ENCODE data around the gene ROCK2.

ROCK2 gene

DNA sequence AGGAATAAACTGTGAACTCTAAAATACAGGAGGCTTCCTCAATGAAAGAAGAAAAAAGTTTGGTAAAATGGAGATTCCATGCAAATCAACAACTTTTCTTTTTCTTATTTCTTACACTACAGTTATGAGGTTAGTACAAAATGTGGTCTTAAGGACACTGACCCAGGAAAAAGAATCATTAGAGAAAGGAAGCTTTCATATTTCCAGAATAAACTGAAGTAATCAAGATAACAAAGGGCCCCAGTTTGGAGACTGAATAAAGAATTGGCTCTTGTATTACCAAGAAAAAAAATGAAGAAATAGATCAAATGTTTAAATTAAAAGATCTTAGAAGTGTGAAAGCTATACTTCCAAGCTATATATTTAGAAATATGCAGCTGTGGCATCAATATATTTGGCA is 116.8 kb downstream of the ROCK2 start:
- no peak for FAIRE-seq

DNA sequence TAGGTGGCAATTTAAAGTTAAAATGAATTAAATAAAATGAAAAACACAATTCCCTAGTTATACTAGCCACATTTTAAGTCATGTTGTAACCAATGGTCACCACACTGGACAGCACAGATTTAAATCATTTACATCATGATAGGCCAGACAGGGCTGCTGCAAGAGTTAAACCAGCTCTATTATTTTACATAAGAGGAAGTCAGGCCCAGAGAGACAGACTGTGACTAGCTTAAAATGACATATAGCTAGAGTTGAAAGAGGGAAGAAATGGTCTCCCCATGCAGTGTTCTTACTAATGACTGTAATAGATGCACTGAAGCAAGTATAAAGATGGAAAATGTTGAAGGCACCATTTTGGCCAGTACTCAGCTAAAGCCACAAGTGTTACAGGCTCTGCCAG is 119.5 kb downstream of the ROCK2 start:
- no peak for FAIRE-seq

DNA sequence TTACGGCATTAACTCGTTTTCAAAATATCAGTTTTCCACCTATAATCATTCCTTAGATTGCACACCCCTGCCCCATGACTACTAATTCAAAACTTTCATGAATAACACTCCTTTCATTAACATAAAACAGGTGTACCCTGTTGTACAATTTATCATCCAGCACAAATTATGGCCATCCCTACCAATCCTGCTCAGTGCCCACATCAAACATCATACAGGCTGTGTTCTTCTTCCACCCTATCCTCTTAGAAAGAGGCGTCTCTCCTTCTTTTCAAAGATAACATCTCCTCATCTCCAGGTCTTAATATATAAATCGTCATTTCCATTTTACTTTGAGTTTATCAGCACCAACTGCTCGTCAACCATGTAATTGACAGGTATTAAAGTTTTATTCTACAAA is 121.6 kb downstream of the ROCK2 start:
- no peak for FAIRE-seq

DNA sequence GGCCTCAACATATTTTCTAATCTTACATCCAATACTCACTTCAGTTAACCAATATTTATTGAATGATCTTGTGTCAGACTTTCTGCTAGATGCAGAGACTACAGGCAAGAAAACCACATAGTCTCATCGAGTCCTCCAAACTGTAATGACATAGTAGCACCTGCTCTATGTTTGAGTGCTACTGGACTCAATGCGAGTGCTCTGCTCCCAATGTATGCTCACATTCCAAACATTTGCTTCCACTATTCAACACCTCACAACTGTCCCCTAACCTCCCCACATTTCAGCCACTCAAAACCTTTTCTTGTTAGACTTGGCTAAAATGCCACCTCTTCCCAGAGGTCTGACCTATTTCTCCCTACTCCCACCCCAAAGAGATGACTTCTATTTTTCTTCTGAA is 124.0 kb downstream of the ROCK2 start:
- FAIRE-seq: no peak

DNA sequence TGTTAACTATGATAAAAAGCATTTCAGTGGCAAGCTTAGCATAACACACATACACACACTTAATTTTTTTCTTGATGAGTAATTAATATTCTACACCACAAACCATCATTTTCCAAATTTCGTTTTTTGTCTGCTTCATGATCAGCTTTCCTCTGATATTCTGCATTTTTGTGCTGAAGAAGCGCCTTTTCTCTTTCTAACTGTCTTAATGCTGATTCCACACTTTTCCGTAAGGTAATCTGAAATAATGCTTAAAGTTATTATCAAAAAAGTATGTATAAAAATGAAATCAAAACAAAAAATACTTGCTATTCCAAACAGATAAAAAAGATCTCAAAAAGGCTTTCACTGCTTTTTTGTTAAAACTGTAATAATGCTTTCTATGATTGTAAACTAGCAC is 129.0 kb downstream of the ROCK2 start:
- peak; percentile 46 for FAIRE-seq

- no peak for FAIRE-seq
These were observed 129.7 kb downstream of the ROCK2 start for GRCh38 chr2:11214770-11215169.

GRCh38 chr2:11213975-11214374 is 130.5 kb downstream of the ROCK2 start:
- FAIRE-seq: no peak

GRCh38 chr2:11213090-11213638 is 131.3 kb downstream of the ROCK2 start:
- FAIRE-seq: no peak

GRCh38 chr2:11212645-11213044 is 131.8 kb downstream of the ROCK2 start:
- no peak for FAIRE-seq

DNA sequence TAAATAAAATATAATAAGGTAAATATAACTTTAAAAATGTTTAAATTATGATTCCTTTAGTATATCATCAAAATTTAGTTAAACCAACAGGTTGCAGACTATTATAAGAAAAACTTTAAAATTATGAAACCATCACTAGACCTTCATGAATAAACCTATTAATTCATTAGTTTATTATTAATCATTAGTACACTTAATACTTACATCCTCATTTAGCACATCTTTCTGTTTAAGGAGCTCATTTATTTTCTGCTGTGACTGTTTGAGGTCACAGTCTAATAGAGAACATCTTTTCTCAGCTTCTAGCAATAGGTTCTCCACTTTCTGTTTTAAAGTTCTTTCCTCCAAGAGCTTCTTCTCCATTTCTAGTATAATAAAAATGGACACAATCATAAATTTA is 136.4 kb downstream of the ROCK2 start:
- FAIRE-seq: no peak

- FAIRE-seq: no peak
These were observed 141.0 kb downstream of the ROCK2 start for GRCh38 chr2:11203480-11203879.

GRCh38 chr2:11201969-11202368 is 142.5 kb downstream of the ROCK2 start:
- no peak for FAIRE-seq

DNA sequence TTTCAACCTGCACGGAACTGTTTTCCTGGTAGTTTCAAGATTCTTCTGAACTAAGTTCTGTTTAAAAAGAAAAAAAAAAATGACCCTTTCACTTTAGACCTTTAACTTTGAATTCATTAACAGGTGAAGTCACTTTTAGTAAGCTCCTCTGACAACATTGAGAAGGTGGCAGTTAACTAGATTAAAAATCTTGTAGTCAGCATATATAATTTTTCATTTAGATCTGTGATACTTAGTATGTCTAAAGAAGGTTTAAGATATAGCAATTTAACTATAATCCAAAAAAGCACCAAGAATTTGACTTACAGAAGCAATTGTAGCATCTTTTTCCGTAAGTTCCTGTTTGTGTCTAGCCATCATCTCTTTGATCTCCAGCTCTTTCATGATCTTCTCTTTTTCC is 143.8 kb downstream of the ROCK2 start:
- FAIRE-seq: no peak

GRCh38 chr2:11196246-11196645 is 148.2 kb downstream of the ROCK2 start:
- no peak for FAIRE-seq

DNA sequence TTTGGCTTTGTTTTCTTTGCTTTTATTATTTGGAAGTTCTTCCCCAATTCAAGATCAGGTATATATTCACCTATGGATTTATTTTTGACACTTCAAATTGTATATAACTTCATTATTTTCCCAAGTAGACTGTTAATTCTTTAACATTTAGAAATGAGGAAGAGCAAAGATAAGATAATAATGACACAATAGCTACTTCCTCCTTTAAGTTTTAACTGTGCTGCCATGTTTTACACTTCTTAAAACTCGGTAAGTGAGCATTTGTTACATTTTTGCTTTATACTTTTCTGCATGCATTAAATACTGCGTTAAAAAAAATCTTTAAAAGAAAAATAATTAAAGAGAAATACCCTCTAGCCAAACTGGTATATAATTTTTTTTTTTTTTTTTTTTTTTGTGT is 156.7 kb downstream of the ROCK2 start:
- FAIRE-seq: no peak

GRCh38 chr2:11187083-11187619 is 157.3 kb downstream of the ROCK2 start:
- FAIRE-seq: no peak

GRCh38 chr2:11186145-11186544 is 158.3 kb downstream of the ROCK2 start:
- no peak for FAIRE-seq

DNA sequence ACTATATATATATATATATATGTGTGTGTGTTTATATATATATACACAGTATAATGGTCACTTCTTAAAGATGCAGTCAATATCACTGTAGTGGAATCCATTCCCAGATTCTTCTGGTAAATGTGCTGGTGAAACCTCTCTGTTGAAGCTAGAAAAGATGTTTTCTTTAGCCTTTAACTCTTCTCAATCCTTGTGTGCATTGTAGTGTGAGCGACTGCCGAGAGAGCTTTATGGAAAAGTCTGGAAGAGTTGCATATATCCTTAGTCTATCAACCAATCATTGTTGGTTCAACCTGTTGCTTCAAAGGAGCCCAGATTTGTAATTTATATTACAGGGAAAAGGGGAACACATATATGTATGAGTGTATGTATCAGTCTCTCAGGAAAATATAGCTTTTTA is 161.5 kb downstream of the ROCK2 start:
- FAIRE-seq: no peak

- FAIRE-seq: no peak
These were observed 163.8 kb downstream of the ROCK2 start for GRCh38 chr2:11180653-11181052.

GRCh38 chr2:11179899-11180298 is 164.5 kb downstream of the ROCK2 start:
- FAIRE-seq: no peak

GRCh38 chr2:11179196-11179595 is 165.2 kb downstream of the ROCK2 start:
- FAIRE-seq: no peak

DNA sequence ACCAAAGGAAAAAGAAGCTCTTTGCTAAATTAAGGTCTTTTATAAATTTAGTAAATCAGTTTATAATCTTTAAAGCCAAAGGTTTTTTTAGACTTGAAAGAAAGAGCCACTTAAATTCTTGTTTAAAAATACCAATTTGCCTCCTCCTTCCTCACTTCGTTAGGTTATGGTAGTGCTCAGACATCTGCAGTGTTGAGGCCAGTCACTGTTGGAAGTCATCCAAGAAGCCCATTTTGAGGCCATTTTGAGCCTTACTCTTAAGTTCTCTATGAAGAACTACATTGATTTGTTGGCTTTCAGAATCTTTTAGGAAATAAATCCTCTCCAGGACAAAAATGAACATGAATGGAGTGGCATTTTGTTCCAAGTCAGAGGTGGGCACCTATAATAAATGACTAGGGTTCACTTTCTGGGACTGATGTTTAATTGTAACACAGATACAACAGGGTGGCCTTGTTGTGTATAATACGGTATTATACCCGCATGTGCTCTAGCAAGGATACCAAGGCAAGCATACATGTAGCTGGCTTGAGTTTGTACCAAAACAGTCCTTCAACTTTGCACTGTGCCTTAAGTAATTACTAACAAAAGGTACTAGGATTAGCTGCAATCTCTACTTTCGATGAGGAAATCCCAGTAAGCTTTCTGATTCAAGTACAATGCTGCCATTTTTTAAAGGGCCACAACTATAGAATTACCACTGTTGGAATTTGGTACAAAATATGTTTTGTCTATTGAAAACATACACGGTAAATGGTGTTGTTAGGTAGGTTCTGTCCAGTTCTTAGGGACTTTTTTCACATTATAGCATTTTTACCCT is 166.4 kb downstream of the ROCK2 start:
- FAIRE-seq: no peak

- FAIRE-seq: no peak
These were observed 169.1 kb downstream of the ROCK2 start for GRCh38 chr2:11175293-11175795.

DNA sequence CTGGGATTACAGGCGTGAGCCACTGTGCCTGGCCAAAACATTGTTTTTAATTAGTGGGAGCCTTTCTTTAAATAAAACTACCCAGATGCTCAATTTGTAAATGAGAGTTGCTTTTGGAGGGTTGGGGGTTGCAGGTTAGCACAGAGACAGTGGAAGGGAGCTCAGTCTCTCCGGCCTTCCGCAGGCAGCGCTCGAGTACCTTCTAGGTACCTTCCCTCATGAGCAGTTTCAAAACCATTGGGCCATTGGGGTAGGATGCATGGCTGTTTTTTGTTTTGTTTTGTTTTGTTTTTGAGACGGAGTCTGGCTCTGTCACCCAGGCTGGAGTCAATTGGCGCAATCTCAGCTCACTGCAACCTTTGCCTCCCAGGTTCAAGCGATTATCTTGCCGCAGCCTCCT is 170.2 kb downstream of the ROCK2 start:
- no peak for FAIRE-seq
